OCI-LY7 (cell line): Measurements from ENCODE around the gene ADAMTS16.

ENCODE experiments used
- CTCF ChIP-seq: fragments of 200-600 bp; sonication (generic); conservative IDR thresholded peaks from 2 replicates; pipeline ENCODE4 v1.5.1; 2014; ENCODE audit warnings: mild to moderate bottlenecking, antibody characterized with exemption, low read length, moderate library complexity, mixed read lengths
- EZH2phosphoT487 ChIP-seq: fragments of 200-600 bp; sonication (generic); IDR thresholded peaks from 2 replicates; pipeline ENCODE4 v1.6.1; 2018; ENCODE audit warnings: low read depth, borderline replicate concordance, mild to moderate bottlenecking, mixed run types, antibody characterized with exemption, low read length, moderate library complexity, mixed read lengths

- TF ChIP-seq CTCF: no peak
- TF ChIP-seq EZH2phosphoT487: no peak
Observed at GRCh38 chr5:5323551-5323950, 183.4 kb downstream of the ADAMTS16 start.
